Measurements from ENCODE around the gene MS4A4E. TPM values are rescaled to one million over a fixed set of nuclear protein-coding genes. Genes with fewer than 3 reads are reported as not detected.

Gene MS4A4E
- total RNA-seq (2022; extraction: Qiagen RNA extraction): not detected in 5 replicates

GRCh38 chr11:60242740-60243239, at the start of gene MS4A4E:
MS4A4E (minus strand) TSS chr11:60243137; CDS start chr11:60230055, 13,082 bp downstream.

GRCh38 chr11:60280412-60280811, 37.5 kb upstream of the MS4A4E start, which contains the start of gene MS4A4A:
MS4A4A (plus strand) TSS chr11:60280666; CDS start chr11:60280676, 10 bp downstream.

GRCh38 chr11:60182541-60183330, 60.2 kb downstream of the MS4A4E start, which contains the start of gene MS4A6A:
MS4A6A (minus strand) TSS chr11:60183083; CDS start chr11:60181727, 1,356 bp downstream.

Other genes with a start within 250 kb of the MS4A4E start
- gene OOSP4B, start 226.0 kb downstream of the MS4A4E start, total RNA-seq (2022; extraction: Qiagen RNA extraction): not detected in 5 replicates
- gene OOSP2, start 202.7 kb downstream of the MS4A4E start, total RNA-seq (2022; extraction: Qiagen RNA extraction): not detected in 5 replicates
- not detected in 5 replicates for gene MS4A3, start 186.5 kb downstream of the MS4A4E start, total RNA-seq (2022; extraction: Qiagen RNA extraction)
- not detected in 5 replicates for gene MS4A2, start 154.5 kb downstream of the MS4A4E start, total RNA-seq (2022; extraction: Qiagen RNA extraction)
- not detected in 5 replicates for gene MS4A6A, start 60.1 kb downstream of the MS4A4E start, total RNA-seq (2022; extraction: Qiagen RNA extraction)
- not detected in 5 replicates for gene MS4A4A, start 37.5 kb upstream of the MS4A4E start, total RNA-seq (2022; extraction: Qiagen RNA extraction)
- not detected in 5 replicates for gene MS4A6E, start 84.1 kb upstream of the MS4A4E start, total RNA-seq (2022; extraction: Qiagen RNA extraction)
- not detected in 5 replicates for gene MS4A7, start 135.4 kb upstream of the MS4A4E start, total RNA-seq (2022; extraction: Qiagen RNA extraction)
- not detected in 5 replicates for gene MS4A14, start 153.3 kb upstream of the MS4A4E start, total RNA-seq (2022; extraction: Qiagen RNA extraction)
- gene MS4A5, start 186.4 kb upstream of the MS4A4E start, total RNA-seq (2022; extraction: Qiagen RNA extraction): not detected in 5 replicates
- gene MS4A1, start 212.7 kb upstream of the MS4A4E start, total RNA-seq (2022; extraction: Qiagen RNA extraction): not detected in 5 replicates
- not detected in 5 replicates for gene MS4A12, start 249.6 kb upstream of the MS4A4E start, total RNA-seq (2022; extraction: Qiagen RNA extraction)